ENCODE data around the gene PID1.
"Not testable (repeated sequence)": the region's sequence is repeated elsewhere in the genome, so short reads cannot be mapped to it uniquely, and the experiment has no call there.

PID1 gene

DNA sequence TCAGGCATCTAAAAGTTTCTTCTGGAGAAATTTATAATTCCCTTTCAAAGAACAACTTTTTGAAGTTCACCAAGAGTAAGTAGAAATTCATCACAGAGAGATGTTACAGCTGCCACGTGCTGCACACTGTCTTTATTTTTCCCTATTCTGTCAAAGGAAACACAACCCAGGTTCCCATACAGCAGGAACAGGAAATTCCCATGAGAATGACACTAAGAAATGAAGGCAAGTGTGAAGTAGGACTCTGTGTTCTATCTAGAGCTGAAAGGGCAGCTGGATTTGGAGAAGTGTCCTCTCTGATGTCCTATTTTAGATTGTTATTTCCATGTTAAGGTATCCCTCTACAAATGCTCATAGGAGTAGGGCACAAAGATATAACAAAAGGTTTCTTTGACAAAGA lies 58.8 kb downstream of the PID1 start:
- no peak for DNase-seq (ENCODE audit: low read depth)

DNA sequence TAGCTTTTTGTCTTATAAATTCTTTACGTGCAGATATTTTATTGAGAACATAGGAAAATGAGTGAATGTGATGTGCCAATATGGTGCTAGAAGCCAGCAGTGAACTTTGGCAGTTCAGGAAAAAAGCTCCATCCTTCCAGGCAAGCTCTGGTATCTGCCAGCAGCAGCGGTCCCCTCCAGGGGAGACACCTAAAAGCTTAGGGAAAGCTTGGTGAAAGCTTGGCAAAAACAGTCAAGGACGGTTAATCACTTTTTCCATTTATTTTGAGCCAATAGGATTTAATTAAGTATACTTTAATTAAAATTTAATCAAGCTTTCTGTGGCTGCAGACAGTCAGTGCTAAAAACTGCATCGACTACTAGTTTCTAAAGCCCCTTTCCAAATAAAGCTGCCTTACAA lies 60.4 kb downstream of the PID1 start:
- DNase-seq (ENCODE audit: low read depth) = no peak

DNA sequence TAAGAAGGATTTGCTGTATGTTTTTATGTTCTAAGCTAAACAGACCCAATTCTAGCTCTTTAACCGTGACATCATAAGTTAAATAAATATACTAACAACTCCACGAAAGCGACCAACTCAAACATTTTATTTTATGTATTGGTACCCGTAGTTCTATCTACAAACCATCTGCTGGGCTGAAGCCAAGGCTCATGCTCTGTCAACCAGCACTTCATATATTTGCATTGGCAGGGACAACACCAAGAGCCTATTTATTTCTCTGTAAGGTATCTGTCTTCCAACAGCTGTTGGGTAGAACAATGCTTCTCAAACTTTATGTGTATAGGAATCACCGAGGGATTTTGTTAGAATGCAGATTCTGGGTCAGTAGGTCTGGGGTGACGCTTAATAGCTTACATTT lies 64.5 kb downstream of the PID1 start:
- DNase-seq (ENCODE audit: low read depth) = no peak

DNA sequence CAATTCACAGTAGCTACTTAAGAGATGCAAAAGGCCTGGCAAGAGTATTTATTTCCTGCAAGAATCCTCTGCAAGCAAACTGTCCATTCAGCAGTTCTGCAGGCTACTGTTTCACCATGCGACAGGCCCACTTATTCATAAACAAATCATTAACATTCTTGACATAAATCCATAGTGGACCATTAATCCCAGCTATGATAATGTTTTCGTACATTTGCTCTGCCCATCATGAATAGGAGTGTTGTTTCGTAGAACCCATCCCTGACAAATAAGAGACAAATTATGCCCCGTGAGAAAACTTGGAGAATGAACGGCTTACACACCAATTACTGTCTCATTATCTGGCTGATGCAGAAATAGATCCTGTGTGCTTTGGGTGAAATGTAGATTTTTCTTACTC lies 65.4 kb downstream of the PID1 start:
- no peak for DNase-seq (ENCODE audit: low read depth)

DNA sequence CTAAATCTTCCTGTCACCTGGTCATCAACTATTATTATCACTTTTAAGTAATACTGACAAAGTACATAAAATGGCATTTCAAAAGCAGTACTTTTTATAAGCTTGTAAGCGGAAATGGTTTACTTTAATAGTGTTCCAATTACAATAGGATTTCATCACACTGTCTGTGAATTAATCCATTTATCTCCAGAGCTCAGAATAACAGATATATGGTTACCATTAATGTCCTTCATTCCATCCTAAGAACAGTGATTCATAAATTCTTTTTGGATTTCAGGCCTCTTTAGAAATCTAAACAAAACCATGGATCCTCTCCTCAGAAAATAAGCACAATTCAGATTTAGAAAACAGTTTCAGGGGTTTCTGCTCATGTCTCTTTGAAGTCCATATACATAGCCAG lies 68.4 kb downstream of the PID1 start:
- DNase-seq (ENCODE audit: low read depth) = no peak

DNA sequence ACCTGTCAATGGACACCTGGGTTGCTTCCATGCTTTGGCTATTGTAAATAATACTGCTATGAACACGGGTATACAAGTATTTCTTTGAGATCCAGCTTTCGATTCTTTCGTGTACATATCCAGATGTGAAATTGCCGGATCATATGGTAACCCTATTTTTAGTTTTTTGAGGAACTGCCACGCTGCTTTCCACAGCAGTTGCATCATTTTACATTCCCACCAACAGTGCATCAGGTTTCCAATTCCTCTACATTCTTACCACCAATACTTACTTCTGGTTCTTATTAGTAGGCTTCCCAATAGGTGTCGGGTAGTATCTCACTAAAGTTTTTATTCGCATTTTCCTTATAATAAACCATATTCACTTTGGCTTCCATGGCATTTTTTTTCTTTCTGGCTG lies 69.6 kb downstream of the PID1 start:
- no peak for DNase-seq (ENCODE audit: low read depth)

DNA sequence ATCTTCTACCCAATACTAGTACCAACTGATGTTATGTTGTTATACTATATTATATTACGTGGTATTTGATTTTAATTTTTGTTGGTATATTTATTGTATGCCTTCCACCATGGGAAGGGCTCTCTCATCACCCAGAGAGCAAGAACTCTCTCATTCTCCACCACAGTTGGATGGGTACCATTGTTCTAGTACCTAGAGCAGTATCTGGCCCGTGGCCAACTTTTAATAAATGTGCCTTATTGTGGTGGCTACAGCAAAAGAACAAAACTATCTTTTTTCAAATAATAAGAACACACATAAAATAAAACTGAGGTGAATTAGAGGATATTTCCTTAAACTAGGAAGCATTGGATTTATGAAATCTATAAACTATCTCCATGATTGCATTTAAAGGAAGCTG lies 71.8 kb downstream of the PID1 start:
- no peak for DNase-seq (ENCODE audit: low read depth)

DNA sequence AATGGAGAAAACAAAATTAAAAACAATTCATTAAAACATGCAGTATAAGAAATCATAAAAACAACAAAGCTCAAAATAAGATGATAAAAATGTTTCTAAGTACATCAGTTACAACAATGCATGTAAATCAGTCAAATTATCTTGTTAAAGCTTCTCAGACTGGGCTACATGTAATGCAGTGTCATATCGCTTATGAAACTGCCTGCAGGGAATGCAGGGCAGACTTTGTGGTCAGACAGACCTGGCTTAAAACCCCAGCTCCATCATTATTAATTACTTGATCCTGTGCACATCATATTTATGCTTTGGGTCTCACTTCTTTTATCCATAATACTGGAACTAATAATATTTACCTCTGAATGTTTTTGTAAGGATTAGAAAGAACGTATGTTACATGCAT lies 74.6 kb downstream of the PID1 start:
- DNase-seq (ENCODE audit: low read depth) = no peak

DNA sequence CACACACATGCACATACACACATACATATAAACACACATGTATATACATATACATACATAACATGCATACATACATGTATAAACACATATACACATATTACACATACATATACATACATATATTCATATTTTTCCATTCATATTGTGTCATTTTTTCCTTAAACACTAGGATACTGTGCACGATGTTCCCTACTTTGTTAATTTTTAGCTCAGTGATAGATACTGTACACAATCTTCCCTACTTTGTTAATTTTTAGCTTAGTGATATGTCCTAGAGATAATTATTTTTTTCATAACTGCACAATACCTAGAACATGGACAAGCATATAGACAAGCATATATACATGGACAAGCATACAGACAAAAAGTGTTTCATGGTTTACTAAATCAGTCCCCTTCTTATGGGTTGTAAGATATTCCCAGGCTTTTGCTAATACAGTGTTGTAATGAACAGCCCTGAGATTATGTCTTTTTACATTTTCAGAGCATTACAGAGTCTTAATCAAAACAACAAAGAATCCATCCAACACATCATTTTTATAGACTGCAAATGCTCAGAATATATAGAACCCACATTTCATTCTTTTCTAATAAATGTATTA lies 75.6 kb downstream of the PID1 start:
- no peak for DNase-seq (ENCODE audit: low read depth)

DNA sequence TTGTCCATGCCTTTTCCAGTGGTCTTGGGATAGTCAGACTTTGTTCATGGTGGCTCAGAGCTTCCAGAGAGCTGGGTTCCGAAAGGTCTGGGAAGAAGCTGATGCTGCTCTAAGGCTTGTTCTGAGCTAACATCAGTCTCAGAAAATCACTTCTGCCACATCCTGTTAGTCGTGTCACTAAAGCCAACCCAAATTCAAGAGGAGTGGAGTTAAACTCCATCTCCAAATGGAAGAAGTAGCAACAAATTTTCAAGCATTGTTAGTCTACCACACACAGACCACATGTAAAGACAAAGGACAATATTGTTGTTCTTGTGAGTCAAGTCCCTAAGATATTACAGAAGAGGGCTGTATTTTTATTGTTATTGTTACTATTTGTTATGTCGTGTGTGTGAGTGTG lies 77.8 kb downstream of the PID1 start:
- no peak for DNase-seq (ENCODE audit: low read depth)

DNA sequence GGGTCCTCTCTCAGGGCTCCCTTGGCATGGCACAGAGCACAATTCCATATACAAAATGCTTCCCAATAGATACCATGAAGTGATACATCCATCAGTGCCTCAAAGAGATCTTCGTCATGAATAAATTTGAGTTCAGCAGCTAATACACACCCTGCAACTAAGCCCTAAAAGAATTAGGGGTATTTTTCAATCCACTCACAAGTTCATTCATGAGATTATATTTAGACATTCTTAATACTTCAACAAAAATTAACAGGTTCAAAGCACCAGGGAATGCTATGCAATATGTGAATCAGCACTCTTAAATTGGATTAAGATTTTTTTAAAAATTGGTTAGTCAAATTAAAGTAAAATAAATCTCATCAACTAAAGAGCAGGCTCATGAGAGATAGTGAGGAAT lies 79.7 kb downstream of the PID1 start:
- DNase-seq (ENCODE audit: low read depth) = no peak

DNA sequence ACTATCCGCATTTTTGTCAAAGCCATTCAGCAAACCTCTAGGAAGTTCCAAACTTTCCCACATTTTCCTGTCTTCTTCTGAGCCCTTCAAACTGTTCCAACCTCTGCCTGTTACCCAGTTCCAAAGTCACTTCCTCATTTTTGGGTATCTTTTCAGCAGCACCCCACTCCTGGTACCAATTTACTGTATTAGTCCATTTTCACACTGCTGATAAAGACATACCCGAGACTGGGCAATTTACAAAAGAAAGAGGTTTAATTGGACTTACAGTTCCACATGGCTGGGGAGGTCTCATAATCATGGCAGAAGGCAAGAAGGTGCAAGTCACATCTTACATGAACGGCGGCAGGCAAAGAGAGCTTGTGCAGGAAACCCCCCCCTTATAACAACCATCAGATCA lies 84.0 kb downstream of the PID1 start:
- not testable (repeated sequence) for DNase-seq (ENCODE audit: low read depth)

DNA sequence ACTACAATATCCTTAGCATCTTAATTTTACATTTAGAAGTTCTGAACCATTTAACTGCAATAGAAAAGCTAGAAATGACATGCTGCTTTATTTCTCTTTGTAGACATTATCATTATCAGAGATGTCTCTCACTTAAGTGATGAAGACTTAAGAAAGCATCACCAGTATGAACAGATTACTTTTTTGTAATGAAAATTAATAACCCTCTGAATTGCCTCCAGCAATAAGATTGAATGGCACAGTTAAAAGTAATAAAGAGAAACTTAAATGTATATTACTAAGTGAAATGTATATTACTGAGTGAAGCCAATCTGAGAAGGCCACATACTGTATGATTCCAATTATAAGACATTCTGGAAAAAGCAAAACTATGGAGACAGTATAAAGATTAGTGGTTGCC lies 89.4 kb downstream of the PID1 start:
- DNase-seq (ENCODE audit: low read depth) = no peak

DNA sequence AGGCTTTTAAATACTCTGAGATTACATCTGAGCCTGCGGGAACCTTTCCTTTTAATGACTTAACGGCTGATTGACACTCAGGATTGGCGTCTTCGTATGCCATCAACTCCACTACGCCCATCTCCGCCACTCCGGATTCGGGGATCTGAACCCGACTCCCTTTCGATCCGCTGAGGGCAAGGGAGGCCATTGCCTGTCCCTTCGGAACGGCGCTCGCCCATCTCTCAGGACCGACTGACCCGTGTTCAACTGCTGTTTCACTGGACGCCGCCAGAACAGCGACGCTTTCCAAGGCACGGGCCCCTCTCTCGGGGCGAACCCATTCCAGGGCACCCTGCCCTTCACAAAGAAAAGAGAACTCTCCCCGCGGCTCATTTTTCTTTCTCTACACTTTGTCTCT lies 90.4 kb downstream of the PID1 start:
- DNase-seq (ENCODE audit: low read depth) = no peak

DNA sequence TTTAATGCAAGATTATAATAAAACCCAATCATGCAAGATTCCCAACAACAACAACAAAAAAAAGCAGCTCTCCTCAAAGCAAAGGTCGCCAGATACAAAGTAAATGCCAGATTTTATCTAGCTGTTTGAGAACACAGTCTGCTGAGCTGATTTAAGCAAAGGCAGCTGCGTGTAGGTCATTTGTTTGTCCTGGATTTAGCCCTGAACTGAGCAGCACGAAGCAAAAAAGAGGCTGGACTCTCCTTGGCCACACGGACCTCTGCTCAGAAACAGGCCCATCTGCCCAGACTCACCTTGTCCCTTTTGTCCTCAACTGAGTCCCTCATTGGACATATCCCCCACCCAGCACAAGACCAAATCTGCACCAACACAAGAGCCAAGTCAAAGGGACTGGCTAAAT lies 91.5 kb downstream of the PID1 start:
- no peak for DNase-seq (ENCODE audit: low read depth)

DNA sequence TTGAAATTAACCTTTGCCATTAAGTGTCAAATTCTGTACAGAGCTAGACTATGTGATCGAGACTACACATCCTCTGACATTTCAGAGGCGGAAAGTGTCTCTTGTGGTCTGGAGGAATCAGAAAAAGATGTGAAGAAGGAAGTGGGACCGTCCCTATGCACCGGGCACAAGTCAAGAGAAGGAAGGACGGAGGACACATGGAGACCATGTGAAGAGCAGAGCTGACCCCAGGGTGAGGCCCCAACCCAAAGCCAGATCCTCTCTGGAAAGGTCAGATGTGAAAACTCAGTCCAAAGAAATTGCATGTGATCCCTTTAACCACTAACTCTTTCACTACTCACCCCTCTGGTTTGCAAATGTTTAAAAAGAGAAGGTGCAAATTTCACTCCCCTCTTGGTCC lies 92.4 kb downstream of the PID1 start:
- no peak for DNase-seq (ENCODE audit: low read depth)

DNA sequence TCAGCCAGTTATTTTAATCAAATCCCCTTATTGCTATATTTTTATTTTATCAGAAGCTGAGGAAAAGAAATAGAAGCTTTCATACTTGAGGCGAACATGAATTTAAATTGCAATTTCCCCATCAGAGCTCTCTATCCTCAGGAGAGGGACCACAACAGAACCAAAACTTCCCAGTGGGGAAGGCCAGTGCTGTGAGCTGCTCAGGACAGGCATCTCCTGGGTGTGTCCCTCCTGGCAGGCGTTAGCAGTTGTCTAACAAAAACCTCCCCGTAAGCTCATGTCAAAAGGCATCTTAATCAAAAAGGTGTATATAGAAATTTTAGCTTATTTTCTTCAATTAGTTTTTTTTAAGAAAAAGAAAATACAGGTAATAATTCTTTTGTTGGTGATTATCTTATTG lies 93.0 kb downstream of the PID1 start:
- DNase-seq (ENCODE audit: low read depth) = no peak

DNA sequence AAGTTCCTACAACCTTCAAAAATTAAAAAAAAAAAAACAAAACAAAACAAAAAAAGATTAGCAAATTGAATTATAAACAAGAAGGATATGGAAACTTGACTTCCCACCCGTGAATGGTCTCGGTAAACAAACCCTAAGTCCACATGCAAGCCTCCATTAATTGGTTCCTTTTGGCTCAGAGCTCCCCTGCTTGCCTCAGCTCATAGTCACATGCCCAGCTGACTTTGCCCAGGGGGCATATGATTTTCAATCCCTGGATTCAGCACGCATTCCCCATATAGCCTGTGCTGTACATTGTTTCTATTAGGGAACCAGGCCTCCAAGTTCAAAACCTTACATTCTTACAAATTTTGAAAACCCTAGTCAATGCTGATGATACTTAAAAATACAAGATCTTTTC lies 95.0 kb downstream of the PID1 start:
- DNase-seq (ENCODE audit: low read depth) = no peak

DNA sequence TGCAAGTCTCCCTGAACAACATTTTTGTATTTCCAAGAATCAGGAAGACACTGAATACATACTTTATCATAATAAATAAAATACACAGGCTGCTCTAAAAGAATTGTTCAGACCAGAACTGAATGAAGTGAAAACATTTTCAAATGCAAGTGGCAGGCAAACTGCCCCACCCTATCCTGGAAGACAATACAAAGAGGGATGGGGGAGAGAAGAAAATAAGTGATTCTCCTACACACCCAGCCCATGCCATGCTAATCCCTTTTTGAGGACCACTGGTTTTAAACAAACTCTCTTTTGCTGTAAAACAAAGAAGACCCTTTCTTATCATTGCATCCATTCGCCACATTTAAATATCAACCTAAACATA lies 95.6 kb downstream of the PID1 start:
- DNase-seq (ENCODE audit: low read depth) = no peak

DNA sequence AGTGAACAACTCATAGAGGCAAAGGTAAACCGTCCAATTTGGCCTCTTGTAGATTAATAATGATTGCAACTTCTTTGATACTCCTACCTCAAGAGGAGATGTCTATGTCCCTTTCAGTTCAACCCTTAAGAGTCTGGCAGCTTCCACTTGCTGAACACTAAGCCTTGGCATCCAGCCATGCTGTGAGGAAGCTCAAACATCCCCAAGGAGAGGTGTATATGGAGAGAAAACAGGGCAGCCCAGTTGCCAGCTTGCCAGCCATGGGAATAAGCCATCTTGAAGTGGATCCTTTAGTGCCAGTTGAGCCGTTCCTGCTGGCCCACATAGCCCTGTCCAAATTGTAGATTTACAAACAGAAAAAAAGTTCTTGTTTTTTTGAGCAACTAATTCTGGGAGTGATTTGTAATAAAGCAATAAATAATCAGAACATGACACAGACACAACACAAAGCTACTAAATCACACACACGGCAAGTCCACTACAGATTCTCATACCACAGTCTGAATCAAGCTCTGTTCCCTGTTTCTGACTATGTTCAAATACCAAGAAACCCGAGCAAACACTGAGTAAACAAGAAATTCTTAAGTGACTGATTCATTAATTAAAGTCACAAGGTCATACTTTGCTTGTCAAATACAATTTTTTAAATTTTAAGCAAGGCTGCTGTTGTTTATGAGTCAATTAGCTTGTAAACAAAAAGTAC lies 96.1 kb downstream of the PID1 start:
- DNase-seq (ENCODE audit: low read depth) = no peak

DNA sequence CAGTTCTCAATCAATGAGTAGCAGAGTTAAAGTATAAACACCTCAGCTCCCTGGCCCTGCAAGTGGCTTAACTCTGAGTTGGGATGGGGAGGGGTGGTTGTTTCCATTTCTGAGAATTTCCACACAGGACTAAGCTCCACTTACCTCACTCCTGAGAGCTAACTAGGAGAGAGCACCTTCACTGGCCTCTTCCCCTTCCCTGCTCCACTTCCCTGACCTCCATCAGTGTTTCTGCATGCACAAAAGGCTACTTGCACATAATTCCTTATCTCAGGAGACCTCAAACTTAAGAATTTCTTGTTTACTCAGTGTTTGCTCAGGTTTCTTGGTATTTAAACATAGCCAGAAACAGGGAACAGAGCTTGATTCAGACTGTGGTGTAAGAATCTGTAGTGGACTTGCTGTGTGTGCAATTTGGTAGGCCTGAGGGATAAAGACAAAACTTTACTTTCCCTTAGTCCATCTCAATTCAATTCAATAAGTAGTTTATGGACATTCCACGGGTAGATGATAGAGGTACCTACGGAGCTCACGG lies 97.2 kb downstream of the PID1 start:
- no peak for DNase-seq (ENCODE audit: low read depth)

DNA sequence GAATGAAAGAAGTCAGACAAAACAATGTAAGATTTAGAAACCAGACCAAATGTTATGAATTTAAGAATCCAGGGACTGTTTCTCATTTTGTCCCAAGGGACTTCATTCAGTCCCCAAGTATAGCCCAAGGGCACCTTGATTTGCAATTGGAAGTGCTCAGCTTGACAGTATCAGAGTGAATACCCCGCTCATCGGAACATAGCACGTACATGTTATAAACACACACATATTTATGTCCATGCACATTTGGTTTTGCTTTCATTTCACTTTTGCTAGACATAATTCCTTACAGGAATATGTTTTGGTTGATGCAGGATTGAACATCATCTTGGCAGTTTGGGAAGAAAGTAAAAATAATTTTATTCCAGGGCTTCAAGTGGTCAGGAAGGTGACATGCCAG lies 100.2 kb downstream of the PID1 start:
- DNase-seq (ENCODE audit: low read depth) = no peak

DNA sequence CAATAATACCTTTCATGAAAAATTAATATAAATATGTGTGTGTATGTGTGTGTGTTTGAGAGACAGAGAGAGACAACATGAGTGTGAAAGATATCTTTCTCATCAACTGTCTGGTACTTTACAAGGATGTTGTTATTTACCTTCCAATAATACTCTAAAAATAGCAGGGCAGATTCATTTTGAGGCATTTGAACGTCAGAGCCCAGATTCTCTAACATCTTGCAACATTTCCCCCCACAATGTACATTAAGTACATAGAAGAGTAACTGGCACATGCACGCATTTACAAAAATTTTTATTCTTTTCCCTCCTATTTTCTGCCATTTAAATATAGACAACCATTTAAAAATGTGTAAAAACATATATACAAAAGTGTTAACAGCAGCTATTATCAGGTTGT lies 100.9 kb downstream of the PID1 start:
- no peak for DNase-seq (ENCODE audit: low read depth)

DNA sequence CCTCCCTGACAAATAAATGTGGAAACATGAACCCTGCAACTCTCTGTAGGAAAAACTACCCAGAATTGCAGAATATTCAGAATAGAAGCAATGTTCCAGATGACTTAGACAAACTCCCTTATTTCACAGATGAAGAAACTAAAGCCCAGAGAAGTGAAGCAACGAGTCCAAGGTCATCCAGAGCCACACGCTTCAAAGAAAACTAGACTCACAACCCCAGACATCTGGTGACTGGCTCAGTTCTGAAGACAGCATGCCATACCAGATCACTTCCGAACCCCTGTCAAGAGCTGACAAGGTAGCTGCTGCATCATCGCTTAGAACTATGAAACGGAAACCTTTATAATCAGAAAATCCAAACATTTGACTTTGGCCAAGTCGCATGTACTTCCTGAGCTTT lies 101.3 kb downstream of the PID1 start:
- DNase-seq (ENCODE audit: low read depth) = no peak

Measured in stimulated activated CD8-positive, alpha-beta memory T cell treated with anti-CD3 and anti-CD28 coated beads, Interleukin-7, amount 100 ng/mL, for 24 hours (primary cell).